ENCODE results near the gene ADD3.

Gene ADD3

DNA sequence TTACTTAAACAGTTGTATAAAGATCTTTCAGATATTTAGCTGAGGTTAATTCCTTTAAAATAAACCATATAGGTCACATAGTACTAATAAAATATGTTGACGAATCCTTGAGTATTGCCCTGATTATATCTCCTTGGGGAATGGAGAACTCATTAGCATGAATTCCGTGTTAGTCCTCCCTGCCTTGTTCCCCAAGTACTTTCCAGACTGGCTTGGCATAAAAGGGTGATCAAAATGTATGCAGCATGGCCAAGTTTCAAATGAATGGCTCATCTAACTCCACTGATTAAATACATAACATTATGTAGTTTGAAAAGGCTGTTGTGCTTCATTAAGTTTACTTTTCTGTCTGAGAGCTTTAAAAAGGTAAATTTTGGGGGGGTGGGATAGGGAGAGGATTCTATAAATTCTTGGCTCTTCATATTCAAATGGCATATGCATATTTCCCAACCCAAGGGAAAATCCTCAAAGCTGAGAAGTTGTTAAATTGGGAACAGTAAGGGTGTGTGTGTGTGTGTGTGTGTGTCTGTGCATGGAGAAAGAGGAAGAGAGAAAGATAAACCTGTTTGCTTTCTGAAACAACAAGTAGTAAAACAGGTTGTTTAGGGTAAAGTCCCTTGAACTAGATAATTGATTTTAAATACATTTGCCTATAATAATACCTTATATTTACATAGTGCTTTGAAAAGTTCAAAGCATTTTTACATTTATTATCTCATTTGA is 4.8 kb upstream of the ADD3 start:
- no peak for DNase-seq (ENCODE audit: low read depth in 2 of 2)

DNA sequence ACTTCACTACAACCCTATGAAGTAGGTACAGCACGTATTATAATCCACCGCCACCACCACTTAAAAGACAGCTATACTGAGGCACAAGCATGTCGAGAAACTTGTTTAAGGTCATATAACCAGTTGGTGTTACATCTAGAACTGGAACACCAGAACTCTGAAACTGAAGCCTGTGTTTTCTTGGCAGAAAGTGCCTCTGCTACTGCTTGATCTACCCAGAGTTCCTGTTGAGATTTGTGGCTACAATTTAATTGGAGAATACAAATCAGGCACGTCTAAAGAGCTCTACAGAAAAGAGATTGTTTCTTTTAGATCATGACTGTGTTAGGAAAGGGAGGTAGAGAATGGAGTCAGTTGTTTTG is 4.3 kb upstream of the ADD3 start:
- no peak for DNase-seq (ENCODE audit: low read depth in 2 of 2)

DNA sequence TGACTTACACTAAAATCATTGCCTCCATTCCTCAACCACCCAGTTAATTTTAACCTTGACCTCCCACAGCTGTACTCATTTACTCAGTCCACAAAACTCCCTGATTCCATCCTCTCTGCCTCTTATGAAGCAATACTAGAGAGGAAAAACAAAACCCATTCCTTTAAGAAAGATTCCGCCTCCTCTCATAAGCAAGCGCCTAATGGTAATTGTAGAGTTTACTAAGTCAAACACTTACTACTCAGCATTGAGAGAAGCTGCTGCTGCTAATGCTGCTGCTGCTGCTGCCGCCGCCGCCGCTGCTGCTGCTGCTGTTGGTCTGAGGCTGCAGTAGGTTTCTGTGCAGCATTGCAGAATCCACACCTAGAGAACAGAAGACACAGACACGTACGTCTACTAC is 2.1 kb upstream of the ADD3 start:
- no peak for DNase-seq (ENCODE audit: low read depth in 2 of 2)

DNA sequence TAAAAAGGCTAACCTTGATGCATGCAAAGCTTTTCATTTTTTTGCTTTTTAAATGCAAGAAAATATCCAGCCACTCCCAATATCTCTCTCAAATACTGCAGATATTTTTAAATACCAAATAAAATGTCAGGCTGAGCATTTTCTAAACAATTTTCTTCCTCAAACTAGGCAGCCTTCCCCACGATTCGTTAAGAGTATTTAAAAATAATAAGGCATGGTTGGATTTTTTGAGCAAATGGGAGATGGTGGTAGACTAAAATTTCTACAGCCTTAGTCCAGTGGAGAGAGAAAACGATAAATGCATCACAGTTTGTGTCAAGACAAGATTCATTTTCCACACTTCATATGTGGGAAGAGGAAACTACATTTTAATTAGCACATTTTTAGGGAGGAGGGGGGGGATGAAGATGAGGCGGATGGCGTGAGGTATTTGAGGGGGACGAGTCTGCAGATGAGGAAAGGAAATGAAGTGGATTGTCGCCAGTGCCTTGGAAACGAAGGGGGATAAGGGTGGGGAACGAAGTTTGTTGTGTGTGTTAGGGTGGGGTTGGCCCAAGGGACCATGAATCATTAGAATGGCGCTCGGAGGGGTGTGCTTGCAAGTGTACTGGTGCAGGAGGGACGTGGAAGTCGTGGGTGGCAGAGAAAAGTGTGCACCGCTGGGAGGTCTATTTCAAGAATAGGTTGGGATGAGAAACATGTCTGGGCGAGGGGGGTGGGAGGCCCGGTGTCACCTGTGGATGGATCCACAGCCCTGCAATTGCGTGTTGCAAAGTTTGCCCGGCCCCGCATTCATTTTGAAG is 1.2 kb upstream of the ADD3 start:
- peak; percentile 3 to 5 for DNase-seq (ENCODE audit: low read depth in 2 of 2)

DNA sequence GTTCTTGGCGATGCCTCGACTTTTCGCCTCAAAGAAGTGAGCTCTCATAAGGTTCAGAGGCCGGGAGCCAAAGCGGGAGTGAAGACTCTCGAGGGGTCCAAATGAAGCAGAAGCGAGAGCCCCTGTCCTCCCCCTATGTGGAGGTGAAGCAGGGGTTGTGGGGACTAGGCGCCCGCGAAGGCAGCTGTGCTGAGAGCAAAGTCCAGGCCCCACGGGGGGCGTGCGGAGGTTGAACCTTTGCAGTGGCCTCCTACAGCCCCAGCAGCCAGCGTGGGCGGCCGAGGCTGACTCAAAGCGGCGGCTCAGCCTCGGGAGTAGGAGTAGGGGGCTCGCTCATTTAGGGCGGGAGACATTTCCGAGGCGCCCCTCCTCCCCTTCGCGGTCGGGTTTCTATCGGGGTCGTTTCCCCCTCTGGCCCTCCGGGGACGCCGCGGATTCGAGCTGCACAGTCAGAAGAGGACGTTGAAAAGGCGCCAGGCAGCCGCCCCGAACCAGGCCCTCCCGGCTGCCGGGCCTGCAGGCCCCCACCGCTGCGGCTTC is 553 bp upstream of the ADD3 start:
- peak; percentile 27 to 70 for DNase-seq (ENCODE audit: low read depth in 2 of 2)

GRCh38 chr10:110008518-110009339 is 945 bp downstream of the ADD3 start:
- DNase-seq (ENCODE audit: low read depth in 2 of 2) = peak; percentile 21 to 27

DNA sequence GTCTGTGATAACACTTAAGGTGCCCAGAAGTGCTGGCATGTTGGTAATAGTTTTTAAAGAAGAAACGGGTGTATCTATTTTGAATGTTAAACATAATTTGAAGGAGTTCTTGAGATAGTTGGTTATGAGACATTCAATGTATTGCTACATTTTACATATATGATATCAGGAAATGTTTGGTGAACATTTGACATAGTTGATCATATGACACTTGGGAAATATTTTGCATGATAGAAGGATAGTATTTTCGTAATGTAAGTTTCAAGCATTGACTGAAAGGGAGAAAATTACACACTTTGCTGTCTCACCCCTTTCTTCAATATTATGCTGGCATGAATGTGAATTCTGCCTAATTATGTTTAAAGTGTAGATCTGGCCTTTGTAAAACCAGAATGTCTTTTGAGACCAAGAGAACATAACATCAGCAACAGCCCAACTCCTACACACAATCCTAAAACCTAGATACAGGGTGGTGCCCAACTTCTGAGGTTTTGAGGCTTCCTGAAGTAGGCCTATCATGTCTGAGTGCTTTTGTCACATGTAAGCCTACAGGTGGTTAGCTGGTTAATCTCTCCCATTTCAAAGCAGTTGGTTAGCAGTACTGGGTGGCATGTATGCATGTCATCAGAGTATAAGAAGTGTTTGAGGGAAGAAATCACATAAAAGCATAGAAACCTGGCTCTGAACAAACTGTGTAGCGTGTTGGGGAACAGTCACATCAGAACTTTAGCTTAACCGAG is 2.1 kb downstream of the ADD3 start:
- DNase-seq (ENCODE audit: low read depth in 2 of 2) = peak; percentile 12 to 48

DNA sequence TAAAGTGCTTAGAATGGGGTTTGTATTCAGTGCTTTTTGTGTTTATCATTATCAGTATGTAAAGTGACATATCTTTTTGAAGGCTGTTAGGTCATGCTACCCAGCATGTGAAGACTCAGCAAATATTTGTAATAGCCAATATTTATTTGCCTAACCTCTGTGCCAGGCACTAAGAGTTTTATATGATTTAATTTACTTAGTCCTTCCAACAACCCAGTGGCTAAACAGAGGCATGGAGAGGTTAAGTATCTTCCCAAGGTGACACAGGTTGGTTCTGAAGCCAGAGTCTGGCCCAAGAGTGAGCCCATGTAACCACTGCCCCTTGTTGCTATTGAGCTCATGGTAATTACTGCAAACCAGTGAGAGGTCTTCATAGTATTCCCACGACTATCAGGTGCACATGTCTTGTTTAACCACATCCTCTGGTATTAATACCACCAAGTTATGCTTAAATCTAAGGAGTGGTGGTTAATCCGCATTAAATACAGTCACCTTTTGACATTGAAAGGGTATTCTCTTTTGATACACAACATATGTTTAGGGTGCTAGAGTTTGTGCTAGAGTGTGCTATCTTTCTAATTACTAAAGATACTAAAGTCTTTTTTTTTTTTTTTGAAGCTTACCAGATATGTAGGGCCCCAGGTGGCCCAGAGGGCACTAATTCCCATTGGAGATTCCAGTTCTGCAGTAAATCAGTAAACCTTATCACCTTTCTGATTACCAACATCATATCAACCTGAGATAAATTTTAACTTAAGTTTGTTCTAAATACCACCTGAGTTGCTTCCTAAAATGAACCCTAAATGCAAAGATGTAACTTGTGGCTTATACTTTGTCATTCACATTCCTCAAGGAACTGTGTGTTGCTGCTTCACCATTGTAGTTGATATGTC is 2.9 kb downstream of the ADD3 start:
- DNase-seq (ENCODE audit: low read depth in 2 of 2) = no peak

GRCh38 chr10:110011681-110012080 is 3.9 kb downstream of the ADD3 start:
- no peak for DNase-seq (ENCODE audit: low read depth in 2 of 2)

GRCh38 chr10:110013630-110014293 is 6.0 kb downstream of the ADD3 start:
- DNase-seq (ENCODE audit: low read depth in 2 of 2) = peak in 1 of 2 donors; percentile 19

GRCh38 chr10:110016039-110016438 is 8.3 kb downstream of the ADD3 start:
- no peak for DNase-seq (ENCODE audit: low read depth in 2 of 2)

- DNase-seq (ENCODE audit: low read depth in 2 of 2) = no peak
These were observed 9.3 kb downstream of the ADD3 start for GRCh38 chr10:110017052-110017451.

DNA sequence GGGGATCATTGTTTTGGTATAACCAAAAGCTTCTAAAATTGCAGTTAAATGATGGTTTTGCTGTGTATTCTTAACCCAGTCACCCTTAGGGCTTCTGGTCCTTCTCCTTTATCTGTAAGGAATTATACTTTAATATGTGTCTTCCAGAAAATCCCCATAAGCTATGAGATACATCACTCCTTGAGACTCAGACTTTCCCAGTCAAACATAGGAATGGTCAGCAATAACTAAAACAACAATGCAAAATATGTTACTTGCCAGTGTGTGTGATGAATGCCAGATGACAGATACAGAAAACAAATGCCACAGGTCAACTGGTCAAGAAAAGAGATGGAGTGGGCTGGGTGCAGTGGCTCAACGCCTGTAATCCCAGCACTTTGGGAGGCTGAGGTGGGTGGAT is 10.1 kb downstream of the ADD3 start:
- DNase-seq (ENCODE audit: low read depth in 2 of 2) = no peak

GRCh38 chr10:110020265-110020664 is 12.5 kb downstream of the ADD3 start:
- DNase-seq (ENCODE audit: low read depth in 2 of 2) = no peak

DNA sequence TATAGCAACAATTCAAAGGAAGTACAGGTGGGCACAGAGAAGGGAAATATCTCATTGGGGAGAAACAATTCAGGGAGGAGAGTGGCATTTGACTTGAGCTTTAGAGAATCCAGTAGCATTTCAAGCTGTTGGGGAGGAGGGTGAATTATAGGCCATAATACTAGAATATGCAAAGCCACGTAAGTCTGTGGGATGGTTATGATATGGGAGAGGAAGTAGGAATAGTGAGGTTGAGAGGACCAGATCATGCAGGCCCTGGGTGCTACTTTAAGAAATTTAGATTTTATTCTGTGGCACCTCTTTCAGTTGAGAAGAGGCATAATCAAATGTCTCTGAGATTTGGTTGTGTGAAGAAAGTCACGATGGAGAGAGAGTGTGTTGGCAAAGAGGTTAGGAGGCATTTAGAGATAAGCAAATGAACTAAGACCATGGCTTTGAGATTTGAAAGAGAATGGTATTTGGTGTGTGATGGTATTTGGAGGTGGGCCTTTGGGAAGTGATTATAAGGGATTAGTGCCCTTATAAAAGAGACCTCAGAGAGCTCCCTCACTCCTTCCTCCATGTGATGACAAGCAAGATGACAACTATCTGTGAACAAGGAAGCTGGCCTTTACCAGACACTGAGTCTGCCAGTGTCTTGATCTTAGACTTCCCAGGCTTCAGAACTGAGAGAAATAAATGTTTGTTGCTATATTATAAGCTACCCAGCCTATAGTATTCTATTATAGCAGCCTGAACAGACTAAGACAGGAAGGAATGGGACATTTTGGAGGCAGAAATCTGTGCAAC is 15.1 kb downstream of the ADD3 start:
- no peak for DNase-seq (ENCODE audit: low read depth in 2 of 2)

GRCh38 chr10:110023785-110024465 is 16.1 kb downstream of the ADD3 start:
- DNase-seq (ENCODE audit: low read depth in 2 of 2) = no peak

DNA sequence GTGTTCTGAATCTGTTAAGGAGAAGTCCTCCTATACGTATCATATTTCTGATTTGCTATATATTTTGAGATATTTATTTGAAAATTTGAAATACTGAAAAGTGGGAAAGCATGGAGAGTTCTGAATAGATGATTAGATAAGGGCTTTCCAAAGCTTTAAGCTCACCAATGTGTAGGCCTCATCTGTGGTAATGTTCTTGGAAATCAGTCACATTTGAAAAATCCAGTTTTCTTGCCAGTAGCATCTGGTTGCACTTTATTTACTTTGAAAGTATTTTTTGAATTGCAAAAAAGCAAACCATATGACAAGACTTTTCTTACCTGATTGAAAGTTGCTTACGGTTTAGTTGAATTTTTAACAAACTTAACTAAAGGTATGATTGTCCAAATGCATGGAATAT is 21.7 kb downstream of the ADD3 start:
- DNase-seq (ENCODE audit: low read depth in 2 of 2) = no peak

Measured in stimulated activated CD8-positive, alpha-beta memory T cell treated with anti-CD3 and anti-CD28 coated beads, Interleukin-7, amount 100 ng/mL, for 4 hours (primary cell).